Ecto neural progenitor cell (in vitro differentiated cells): ENCODE measurements around the gene ACACA.

Experiments
- DNase-seq: peaks from one replicate; pipeline ENCODE4 v3.0.0-alpha.2; 2018; ENCODE audit warnings: low spot score

Gene ACACA

DNA sequence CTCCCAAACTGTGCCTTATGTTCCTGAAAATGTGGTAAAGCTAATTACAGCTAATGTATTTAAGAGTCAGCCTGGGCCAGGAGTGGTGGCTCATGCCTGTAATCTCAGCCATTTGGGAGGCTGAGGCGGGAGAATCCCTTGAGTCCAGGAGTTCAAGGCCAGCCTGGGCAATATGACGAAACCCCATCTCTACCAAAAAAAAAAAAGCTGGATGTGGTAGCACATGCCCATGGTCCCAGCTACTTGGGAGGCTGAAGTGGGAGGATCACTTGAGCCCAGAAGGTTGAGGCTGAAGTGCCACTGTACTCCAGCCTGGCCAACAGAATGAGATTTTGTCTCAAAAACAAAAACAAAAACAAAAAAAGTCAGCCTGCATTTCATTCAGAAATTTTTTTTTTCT, 64.0 kb downstream of the ACACA start:
- DNase-seq = no peak

DNA sequence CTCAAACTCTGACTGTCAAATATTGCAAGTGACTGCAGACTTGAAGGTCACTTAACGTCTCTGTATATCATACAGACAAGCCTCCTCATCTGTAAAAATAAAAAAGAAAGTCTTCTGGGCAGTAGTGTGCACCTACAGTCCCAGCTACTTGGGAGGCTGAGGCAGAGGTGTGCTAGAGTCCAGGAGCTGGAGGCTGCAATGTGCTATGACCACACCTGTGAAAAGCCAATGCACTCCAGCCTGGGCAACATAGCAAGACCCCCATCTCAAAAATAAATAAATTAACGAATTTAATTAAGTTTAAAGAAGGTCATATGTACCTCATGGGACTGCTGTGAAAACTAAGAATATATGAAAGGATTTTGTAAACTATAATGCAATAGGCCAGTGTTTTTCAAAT, 65.8 kb downstream of the ACACA start:
- DNase-seq = no peak

DNA sequence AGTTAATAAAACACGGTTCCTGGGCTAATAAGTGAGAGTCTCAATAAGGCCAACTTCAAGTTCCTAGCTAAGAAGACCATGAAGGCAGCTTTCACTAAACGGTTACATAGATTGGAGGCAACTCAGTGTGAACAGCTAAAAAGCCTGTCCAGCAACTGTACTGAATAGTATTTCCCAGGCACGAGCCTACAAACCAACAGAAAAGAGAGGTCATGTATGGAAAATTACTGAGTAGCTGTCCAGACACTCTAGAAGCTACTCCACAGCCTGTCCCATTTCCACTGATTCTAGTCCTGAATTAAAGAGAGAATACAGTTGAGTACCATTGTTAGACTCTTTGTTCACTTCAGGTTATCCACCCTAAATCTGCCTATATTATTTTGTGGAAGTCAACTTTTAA, 67.3 kb downstream of the ACACA start:
- no peak for DNase-seq

DNA sequence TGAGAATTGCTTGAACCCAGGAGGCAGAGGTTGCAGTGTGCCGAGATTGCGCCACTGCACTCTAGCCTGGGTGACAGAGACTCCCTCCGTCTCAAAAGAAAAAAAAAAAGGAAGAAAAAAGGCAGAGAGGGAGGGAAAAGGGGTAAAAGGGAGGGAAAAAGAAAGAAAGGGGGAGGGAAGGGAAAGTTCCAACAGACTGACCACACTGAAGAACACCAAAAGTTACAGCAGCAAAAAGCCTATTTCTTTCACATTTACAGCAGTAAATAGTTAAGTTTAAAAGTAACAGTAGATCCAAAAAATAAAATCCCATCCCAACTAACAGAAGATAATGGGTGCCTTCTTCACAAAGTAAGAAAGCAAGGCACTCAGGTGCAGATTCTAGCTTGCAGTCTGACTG, 67.8 kb downstream of the ACACA start:
- DNase-seq = no peak

DNA sequence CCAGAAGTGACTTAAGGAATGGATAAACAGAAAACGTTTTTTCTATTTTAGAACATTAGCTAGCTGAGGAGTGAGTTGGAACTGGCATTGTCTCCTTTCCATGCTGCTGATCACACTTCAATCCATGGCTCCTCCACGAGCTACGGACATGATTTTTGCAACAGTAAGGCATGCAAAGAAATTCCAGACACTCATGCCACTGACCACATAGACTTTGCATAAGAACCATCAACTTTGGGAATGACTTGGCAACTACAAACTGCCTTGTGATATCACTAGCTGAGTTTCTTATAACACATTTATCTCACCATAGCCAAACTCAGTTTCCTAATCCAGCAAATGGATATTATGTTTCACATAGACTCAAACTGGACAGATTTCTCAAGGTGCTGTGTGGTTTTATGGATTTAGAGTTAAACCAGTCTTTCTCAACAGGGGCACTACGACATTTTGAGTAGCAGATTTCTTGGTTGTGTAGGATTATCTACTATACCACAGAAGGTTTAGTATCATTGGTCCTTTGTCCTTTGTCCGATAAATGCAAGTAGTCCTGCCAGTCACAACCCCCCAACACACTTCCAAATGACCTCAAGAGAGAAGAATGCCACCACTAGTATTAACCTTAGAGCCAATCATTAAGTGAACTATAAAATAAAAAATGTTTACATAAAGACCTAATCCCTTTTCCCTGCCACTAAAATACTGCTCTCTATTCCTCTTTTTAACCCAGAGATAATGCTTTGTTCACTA, 79.1 kb downstream of the ACACA start:
- no peak for DNase-seq

DNA sequence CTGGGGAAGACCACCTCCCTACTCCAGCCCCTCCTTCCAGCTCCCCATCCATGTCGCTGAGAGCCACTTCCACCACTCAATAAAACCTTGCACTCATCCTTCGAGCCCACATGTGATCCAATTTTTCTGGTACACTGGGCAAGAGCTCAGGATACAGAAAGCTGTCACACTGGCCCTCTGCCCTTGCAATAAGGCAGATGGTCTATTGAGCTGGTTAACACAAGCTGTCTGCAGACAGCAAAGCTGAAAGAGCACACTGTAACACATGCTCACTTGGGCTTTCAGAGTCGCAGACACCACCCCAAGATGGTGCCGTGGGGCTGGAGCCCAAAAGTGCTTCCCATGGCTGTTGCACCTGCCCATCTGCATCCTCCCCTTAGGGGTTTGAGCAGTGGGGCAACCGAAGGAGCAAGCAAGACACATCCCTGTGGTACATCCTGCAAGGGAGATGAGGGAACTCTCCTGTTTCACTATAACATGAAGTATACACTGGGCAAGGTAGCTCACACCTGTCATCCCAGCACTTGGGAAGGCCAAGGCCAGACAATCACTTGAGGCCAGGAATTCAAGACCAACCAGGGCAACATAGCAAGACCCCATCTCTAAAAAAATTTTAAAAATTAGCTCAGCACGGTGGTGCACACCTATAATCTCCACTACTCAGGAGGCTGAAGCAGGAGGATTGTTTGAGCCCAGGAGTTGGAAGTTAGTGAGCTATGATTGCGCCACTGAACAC, 83.6 kb downstream of the ACACA start:
- no peak for DNase-seq

DNA sequence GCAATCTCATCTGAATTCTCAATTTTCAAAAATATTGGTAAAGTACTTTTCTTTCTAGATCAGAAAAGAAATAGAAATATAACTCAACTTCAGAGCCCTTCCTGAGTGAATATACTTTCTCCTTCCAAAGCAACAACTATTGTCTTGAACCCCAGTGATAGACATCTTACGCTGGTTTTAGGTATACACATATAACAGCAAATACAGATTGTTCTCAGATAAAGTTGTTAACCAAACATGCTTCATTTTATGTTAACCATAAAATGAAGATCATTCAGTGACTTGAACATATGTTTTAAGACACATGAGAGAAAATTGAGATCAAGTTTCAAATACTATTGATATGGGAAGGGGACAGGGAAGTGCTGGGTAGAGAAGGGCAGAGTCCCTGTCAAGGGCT, 84.5 kb downstream of the ACACA start:
- no peak for DNase-seq

DNA sequence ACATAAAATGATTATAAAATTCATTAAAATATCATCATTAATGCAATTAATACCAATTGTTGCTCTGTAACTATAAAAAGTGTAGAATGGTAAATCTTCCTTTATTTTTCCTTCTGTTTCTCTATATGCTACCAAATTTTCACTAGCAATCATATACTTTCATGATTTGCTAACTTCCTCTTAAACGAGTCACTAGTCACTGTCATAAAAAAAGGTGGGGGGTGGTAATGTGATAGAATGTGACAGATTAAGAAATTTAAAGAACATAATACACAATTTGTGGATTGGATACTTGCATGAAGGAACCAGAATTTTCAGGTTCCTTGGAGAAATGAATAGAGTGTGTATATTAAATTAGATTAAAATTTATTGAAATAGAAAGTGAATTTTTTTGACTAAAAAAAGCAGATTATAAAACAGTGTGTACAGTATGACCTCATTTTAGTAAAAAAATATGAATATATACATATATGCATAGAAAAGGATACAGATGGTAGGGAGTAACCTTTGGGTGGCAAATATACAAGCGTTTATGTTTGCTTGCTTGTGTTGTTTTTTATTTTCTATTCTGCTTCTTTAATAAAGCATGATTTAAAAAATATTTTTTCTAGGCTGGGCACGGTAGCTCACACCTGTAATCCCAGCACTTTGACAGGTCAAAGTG, 87.6 kb downstream of the ACACA start:
- no peak for DNase-seq

DNA sequence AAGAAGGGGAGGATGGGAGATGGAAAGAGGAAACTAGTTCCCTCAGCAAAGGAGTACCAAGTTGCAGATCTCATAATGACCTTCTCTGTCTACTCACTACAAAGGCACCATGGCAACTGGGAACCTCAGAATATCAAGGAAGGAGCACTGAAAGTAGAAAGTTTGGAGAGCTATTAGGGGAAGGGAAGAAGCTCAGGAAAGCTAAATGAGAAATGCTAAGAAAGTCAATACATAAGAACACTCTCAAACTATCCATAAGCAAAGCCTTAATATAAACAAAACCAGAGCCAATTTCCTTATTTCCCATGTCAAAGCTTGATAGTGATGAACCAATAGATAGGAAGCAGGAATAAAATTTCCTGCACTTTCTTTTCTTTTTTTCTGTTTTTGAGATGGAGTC, 88.8 kb downstream of the ACACA start:
- no peak for DNase-seq

DNA sequence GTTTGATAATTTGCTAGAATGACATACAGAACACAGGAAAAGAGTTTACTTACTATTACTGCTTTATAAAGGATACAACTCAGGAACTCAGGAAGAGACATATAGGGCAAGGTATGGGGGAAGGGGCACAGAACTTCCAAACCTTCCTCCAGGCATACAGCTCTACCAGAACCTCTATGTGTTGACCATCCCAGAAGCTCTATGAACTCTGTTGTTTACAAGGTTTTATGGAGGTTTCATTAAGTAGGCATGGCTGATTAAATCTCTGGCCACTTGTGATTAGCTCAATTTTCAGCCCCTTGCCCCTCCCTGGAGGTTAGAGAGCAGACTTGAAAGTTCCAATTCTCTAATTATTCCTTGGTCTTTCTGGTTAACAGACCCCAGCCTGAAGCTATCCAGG, 91.0 kb downstream of the ACACA start:
- DNase-seq = no peak

DNA sequence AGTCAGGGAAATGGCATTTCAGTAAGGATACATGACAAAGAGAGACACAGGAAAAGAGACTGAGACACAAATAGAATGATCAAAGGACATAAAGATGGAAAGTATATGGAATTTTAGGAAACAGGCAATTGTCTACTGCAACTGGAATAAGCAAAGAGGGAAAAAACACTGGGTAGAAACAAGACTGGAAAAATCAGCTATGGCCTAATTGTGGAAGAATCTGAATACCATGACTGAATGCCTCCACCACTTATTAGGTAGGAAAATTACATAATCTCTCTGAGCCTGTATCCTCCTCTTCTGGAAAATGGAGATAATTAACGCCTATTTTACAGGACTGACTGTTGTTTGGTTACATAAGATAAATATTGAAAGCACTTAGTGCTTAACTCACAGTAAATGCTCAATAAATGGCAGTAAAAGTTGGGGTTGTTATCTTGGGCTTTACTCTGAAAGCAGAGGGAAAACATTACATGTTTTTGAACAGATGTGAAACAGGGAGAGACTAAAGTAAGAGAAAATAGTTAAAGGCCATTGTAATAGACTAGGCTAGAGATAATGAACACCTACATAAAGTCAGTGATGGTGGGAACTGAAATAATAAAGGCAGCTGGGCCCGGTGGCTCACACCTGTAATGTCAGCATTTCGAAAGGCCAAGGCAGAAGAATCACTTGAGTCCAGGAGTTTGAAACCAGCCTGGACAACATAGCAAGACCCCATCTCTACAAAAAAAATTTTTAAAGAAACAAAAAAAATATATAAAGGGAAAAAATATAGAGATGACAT, 94.3 kb downstream of the ACACA start:
- no peak for DNase-seq

DNA sequence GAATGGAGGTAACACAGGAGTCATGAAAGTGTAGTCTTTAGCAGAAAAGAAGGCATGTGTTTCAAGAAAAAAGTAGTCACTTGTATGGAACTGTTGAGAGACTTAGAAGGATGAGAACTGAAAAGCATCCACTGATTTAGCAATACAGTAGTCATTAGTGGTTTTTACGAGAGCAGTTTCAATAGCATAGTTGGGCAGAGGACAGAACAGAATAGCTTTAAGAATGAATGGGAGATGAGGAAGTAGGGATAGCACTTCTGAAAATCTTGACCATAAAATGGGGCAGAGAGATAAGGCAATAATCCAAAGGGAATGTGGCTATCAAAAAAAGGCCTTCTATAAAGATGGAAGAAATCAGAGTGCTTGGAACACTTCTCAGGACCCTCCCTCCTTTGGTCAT, 95.7 kb downstream of the ACACA start:
- no peak for DNase-seq

DNA sequence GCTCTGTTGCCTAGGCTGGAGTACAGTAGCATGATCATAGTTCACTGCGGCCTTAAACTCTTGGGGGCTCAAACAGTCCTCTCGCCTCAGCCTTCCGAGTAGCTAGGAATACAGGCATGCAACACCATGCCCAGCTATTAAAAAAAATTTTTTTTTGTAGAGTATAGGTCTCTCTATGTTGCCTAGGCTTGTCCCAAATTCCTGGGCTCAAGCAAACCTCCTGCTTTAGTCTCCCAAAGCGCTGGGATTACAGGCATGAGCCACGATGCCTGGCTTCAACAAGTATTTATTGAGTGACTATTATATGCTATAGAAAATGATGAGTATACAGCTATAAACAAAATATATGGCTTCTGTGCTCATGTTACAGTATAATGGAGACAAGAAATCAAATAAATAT, 97.6 kb downstream of the ACACA start:
- no peak for DNase-seq

DNA sequence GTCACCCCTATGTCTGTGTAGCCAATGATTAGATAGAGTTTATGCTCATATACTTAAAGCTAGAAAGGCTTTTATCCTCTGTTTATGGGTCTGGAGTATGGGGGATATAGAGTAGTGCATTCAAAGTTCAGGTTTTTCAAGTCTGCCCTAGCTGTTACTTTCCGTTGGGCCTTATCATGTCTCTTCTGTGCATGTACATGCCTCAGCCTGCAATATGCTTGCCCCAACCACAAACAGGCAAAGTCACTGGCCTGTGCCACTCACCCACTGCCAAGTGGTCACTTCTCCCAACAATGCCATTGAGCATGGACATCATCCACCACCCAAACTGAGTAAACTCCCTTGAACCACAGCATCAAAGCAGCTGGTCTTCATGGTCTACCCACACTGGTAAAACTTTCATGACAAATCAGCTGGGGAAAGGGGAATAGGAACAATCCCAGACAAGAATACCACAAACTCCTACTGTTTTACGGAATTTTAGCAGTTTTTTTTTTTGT, 101.2 kb downstream of the ACACA start:
- no peak for DNase-seq

DNA sequence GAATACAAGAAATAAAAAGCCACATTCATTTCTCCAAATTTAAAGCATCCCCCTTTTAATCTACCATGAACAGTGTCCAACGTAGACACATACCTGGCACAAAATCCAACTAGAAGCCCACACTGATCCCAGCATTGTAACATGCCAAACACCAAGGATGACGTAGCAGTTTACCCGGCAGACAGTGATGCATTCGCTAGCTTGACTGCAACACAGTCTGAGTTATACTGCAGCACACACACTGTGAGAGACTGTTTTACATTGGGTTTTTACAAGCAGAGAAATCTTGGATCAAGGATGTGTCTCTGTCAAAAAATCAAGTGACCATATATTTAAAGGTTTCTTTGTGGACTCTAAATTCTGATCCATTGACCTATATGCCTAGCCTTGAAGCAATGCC, 105.3 kb downstream of the ACACA start:
- no peak for DNase-seq

DNA sequence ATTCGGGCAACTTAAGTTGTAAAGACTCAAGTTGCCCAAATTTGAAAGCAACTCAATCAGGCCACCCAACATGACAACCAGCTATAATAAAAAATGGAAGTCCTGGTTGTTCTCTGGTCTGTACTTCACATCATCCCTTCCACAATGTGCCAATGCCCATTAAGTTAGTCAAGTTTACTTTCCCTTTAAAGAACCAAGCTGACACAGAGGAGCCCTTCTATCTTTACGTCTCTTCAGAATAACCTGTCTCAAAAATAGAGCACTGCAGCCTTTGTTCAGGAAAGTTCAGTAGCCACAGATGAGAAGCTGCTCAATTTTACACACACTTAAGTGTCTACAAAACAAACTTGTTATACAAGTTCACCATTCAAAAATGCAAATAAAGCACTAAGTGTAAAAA, 106.0 kb downstream of the ACACA start:
- DNase-seq = no peak

DNA sequence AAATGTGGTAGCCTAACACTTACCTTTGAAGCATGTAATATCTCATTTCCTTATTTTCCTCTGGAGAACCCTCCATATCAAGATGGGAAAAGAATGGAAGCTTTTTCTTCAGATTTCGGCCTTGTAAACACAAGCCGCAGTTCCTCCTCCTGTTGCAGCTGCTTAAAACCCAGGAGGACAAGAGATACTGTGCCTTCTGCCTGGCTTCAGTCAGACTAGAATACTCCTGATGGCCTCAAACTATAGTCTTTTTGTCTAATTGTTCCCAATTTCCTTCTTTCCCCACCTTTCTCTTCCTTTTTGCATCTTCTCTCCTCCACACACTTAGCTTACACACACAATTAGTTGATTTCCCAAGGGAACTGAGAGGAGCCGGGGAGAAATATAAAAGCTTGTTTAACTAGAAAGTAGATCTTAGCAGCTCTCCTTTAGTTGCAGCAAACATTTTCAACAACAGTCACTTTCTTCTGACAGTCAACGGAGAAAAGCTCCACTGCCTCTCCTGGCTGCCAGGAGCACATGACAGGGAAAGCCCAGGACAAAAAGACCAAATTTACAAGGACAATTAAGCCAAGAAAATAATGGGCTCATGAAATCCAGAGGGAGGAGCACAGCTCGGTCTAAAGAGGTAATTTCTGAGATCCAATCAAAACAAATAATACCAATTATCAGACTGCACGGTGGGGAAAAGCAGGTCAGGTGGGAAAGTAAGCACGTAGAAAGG, 107.2 kb downstream of the ACACA start:
- DNase-seq = peak; percentile 55

DNA sequence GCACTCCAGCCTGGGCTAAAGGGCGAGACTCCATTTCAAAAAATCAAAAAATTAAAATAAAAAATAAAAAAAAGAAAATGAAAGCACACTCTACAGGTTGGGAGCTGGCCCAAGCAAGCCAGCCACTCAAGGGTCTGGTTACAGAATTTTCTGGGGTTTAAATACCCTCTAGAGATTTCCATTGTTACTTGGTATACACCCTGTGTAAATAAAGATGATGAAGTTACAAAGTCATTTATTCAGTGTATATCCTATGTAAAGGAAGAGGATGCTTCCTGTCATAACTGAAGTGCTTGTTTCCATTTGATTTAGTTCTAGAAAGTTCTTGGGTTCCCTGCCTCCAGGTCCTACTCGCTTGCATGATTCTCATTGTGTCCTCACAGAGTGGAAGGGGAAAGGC, 110.7 kb downstream of the ACACA start:
- DNase-seq = no peak

DNA sequence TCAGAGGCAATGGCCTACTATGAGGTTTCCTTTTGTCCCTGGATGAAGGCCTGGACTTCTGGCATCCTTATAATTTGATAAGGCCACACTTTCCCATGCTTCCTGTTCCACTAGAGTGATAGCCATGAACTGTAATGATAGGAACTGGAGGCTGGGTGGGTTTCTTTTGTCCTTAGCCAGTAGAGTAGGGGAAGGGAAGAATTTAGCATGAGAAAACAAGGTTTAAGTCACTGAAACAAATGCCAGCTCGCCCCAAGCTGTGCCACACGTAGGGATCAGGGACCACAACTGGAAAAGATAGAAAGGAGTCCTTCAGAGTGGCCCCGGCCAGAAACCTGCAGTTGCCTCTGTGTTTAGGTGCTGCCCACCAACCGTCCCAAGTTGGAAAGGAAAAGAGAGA, 111.7 kb downstream of the ACACA start:
- no peak for DNase-seq

DNA sequence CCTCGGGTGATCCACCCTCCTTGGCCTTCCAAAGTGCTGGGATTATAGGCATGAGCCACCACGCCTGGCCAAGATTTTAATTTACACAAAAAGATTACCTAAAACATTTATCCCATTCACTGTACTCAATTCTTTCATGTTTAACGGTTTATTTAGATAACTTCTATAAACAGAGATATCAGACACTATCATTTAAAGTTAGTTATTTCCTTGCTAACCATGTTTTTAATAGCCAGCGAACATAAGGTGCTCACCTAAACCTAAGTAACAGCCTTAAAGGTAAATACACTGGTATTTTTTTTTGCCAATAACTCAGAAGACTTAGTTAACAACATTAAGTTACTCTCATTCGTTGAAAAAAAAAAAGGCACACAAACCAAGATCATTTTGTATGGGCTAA, 112.9 kb downstream of the ACACA start:
- DNase-seq = no peak

DNA sequence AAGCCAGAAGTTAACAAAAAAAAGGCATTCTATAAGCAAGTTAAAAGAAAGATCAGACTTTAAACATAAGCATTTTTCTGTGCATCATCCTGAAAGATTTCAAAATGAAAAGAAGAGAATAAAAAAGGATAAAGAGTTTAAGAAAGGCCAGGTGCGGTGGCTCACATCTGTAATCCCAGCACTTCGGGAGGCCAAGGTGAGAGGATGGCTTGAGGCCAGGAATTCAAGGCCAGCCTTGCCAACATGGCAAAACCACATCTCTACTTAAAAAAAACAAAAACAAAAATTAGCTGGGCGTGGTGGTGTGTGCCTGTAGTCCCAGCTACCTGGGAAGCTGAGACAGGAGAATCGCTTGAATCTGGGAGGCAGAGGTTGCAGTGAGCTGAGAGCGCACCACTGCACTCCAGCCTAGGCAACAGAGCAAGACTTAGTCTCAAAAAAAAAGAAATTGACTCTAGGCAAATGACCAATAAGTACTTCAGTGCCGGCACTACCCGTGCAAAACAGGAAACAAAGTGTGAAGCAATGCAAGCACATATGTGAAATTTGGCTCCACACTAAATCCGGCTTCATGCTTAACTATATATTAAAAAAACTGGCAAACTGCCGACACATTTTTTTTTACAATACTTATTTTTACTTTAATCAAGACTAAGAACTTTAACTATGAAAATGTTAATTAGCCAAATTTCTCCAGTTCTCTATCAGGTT, 114.1 kb downstream of the ACACA start:
- DNase-seq = no peak
